T-helper 2 cell treated with Interferon-gamma antibody and Interleukin-4, amounts not matched to agents 5 μg/mL and 100 μg/mL, for 36 hours (primary cell): ENCODE data around the gene SLC1A1.
A peak's percentile ranks its signal among the peaks of the same experiment; 100 is the strongest.

Source experiments
- DNase-seq: peaks from one replicate; pipeline ENCODE4 v3.0.0; 2021; ENCODE audit warnings: low spot score
- H3K27ac Mint-ChIP-seq: one replicate; pipeline ENCODE4 v1.8.0; 2021; ENCODE audit warnings: mild to moderate bottlenecking, mixed read lengths
- H3K27me3 Mint-ChIP-seq: one replicate; pipeline ENCODE4 v1.8.0; 2021; ENCODE audit warnings: low read depth, mixed read lengths
- H3K36me3 Mint-ChIP-seq: one replicate; pipeline ENCODE4 v1.8.0; 2021; ENCODE audit warnings: low read depth, mixed read lengths
- H3K4me1 Mint-ChIP-seq: one replicate; pipeline ENCODE4 v1.8.0; 2021; ENCODE audit warnings: low read depth, mixed read lengths
- H3K4me3 Mint-ChIP-seq: one replicate; pipeline ENCODE4 v1.8.0; 2022; ENCODE audit warnings: mild to moderate bottlenecking, moderate library complexity, mixed read lengths
- H3K9me3 Mint-ChIP-seq: one replicate; pipeline ENCODE4 v1.8.0; 2021; ENCODE audit warnings: mixed read lengths

The SLC1A1 gene

GRCh38 chr9:4614627-4615026 is 124.4 kb downstream of the SLC1A1 start:
- no peak for DNase-seq
- no peak overlapping the region for H3K27ac Mint-ChIP-seq
- H3K4me3 Mint-ChIP-seq, result no peak overlapping the region
- H3K27me3 Mint-ChIP-seq, result peaks cover 2% of the 10 kb centered on the region
- no peaks in the 10 kb centered on the region for H3K36me3 Mint-ChIP-seq
- H3K4me1 Mint-ChIP-seq, result peaks cover 2% of the 10 kb centered on the region
- no peaks in the 10 kb centered on the region for H3K9me3 Mint-ChIP-seq

DNA sequence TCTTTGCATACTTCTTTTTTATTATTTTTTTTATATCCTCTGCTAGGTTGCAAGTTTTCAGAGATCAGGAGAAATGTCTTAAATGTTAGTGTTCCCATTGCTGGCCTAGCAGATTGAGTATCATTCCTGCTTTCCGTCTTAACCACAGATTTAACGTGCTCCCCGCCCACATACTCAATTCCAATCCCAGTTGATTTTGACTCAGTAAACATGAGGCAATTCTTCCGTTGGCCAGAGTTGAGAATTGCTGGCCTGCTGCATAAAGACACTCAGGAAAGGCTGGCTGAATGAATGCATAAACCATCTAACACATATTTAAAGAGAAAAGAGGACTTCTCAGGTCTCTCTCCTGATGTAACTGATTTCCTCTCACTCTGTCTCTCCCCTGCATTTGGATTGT is 125.0 kb downstream of the SLC1A1 start:
- H3K27me3 Mint-ChIP-seq, result peaks cover 2% of the 10 kb centered on the region
- H3K36me3 Mint-ChIP-seq, result no peaks in the 10 kb centered on the region
- H3K27ac Mint-ChIP-seq, result no peak overlapping the region
- DNase-seq, result no peak
- H3K4me1 Mint-ChIP-seq, result peaks cover 8% of the 10 kb centered on the region
- H3K4me3 Mint-ChIP-seq, result no peak overlapping the region
- no peaks in the 10 kb centered on the region for H3K9me3 Mint-ChIP-seq

DNA sequence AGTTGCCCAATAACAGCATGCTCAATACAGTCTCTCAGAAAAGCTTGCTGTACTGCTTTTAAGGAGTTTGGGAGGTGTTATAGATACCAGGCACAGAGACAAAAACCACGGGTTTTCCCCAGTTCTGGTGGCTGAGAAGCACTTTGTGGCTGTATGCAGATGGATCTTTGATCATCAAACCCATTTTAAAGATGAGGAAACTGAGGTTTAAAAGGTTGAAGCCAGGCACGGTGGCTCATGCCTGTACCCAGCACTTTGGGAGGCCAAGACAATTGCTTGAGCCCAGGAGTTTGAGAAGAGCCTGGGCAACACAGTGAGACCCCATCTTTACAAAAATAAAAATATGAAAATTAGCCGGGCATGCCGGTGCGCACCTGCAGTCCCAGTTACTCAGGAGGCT is 125.5 kb downstream of the SLC1A1 start:
- DNase-seq, result no peak
- peaks cover 2% of the 10 kb centered on the region for H3K27me3 Mint-ChIP-seq

GRCh38 chr9:4617752-4618151 is 127.5 kb downstream of the SLC1A1 start:
- no peak overlapping the region for H3K4me3 Mint-ChIP-seq
- H3K9me3 Mint-ChIP-seq, result no peaks in the 10 kb centered on the region
- no peak for DNase-seq
- no peaks in the 10 kb centered on the region for H3K36me3 Mint-ChIP-seq
- H3K27me3 Mint-ChIP-seq, result no peaks in the 10 kb centered on the region
- H3K27ac Mint-ChIP-seq, result no peak overlapping the region
- H3K4me1 Mint-ChIP-seq, result peaks cover 13% of the 10 kb centered on the region

More for the DNA sequence above, 125.5 kb downstream of the SLC1A1 start:
- Mint-ChIP-seq H3K4me1 (peaks cover 13% of the 10 kb centered on the region), H3K4me3 (no peak overlapping the region), H3K36me3 (no peaks in the 10 kb centered on the region), H3K9me3 (no peaks in the 10 kb centered on the region), H3K27ac (no peak overlapping the region)

DNA sequence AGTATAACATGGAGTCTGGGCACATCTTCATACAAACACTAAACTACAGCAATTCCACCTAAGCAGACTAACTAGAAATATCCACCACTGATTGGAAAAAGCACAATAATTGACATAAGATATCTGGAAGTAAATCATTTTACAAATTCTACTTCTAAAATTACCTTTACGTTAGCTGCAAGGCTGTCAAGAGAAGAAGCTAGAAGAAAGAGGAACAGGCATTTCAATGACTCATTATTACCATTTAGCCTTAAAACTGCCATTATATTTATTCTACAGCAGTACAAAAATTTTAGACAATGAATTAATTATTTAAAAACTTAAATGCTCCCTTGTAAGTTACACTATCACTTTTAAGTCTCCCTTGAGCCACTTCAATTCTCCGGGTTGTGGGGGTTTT is 128.4 kb downstream of the SLC1A1 start:
- Mint-ChIP-seq H3K4me3 (no peak overlapping the region), H3K9me3 (no peaks in the 10 kb centered on the region), H3K27me3 (no peaks in the 10 kb centered on the region), H3K4me1 (peaks cover 13% of the 10 kb centered on the region), H3K36me3 (no peaks in the 10 kb centered on the region), H3K27ac (no peak overlapping the region)
- no peak for DNase-seq

GRCh38 chr9:4620057-4620765 is 129.9 kb downstream of the SLC1A1 start:
- Mint-ChIP-seq H3K4me1 (peaks cover 13% of the 10 kb centered on the region), H3K36me3 (no peaks in the 10 kb centered on the region), H3K9me3 (no peaks in the 10 kb centered on the region), H3K27ac (no peak overlapping the region), H3K4me3 (peak overlapping the region; percentile 4), H3K27me3 (peaks cover 2% of the 10 kb centered on the region)
- no peak for DNase-seq

DNA sequence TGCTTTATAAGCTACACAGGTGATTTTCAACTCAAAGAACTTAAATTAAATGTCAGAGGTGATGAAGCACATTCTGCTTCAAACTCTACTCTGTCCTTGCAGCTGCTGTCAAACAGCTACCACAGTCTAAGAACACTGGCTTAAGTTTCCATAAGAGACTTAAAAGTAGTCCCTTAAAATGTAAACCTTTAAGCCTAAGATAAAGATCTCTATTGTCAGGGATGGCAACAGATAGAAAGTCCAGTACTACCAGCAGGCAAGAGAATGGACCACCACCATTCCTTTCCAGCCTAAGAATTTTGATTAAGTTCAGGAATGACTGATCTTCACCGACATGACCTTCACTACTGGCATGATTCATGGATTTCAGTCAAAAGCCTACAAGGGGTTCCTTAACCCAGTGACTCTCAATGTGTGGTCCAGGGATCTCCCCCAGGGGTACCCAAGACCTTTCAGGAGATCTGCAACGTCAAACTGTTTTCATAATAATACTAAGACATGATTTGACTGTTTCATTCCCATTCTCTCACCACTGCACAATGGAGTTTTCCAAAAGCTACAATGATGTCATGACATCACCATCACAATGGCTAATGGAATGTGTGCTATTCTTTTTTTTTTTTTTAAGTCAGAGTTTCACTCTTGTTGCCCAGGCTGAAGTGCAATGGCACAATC is 130.8 kb downstream of the SLC1A1 start:
- no peaks in the 10 kb centered on the region for H3K36me3 Mint-ChIP-seq
- no peak overlapping the region for H3K4me3 Mint-ChIP-seq
- peaks cover 13% of the 10 kb centered on the region for H3K4me1 Mint-ChIP-seq
- no peaks in the 10 kb centered on the region for H3K9me3 Mint-ChIP-seq
- DNase-seq, result no peak
- peaks cover 2% of the 10 kb centered on the region for H3K27me3 Mint-ChIP-seq
- H3K27ac Mint-ChIP-seq, result no peak overlapping the region

DNA sequence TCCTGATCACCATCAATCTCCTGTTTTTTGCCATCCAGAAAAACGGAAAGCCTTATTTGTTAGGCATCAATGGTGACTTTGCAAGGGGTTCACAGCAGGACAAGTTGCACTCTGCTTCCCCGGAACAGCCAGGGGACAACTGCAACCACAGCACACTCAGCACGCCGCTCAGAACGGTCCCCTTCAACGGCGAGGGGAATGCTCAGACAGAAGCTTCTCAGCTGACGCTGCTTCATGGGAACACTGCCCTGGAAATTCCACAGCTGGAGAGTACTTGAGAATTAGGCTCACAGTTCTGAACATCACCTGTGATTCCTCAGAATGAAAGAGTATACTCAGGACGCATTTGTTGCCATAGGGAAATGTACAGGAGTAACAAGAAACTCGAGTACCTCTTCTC is 131.7 kb downstream of the SLC1A1 start:
- DNase-seq, result no peak
- Mint-ChIP-seq H3K4me1 (peaks cover 13% of the 10 kb centered on the region), H3K27ac (no peak overlapping the region), H3K4me3 (no peak overlapping the region), H3K36me3 (no peaks in the 10 kb centered on the region), H3K9me3 (no peaks in the 10 kb centered on the region), H3K27me3 (peaks cover 7% of the 10 kb centered on the region)

DNA sequence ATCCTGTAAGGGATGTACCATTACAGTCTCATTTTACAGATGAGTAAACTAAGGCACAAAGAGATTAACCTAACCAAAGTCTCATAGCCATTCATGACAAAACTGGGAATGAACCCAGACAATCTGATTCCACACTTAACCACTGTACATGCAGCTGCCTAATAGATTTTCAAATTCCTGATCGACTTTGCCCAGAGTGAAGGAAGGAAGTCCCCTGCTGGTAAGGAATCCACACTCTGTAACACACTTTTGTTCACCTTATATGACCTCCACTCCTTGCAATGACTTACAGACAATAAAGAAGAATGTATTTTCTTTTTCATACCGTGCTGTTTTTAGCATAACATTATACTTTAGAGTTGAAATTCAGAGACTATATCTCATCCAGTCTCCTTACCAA is 140.6 kb downstream of the SLC1A1 start:
- DNase-seq, result no peak
- Mint-ChIP-seq H3K4me3 (no peak overlapping the region), H3K27me3 (peaks cover 7% of the 10 kb centered on the region), H3K27ac (no peak overlapping the region), H3K4me1 (no peaks in the 10 kb centered on the region), H3K36me3 (no peaks in the 10 kb centered on the region), H3K9me3 (no peaks in the 10 kb centered on the region)
